Activated naive CD4-positive, alpha-beta T cell treated with anti-CD3 and anti-CD28 coated beads for 36 hours (primary cell): ENCODE measurements around the gene DLGAP4. TPM values are rescaled to one million over a fixed set of nuclear protein-coding genes. Genes with fewer than 3 reads are reported as not detected.
"Not testable (repeated sequence)": the region's sequence is repeated elsewhere in the genome, so short reads cannot be mapped to it uniquely, and the experiment has no call there.

ENCODE experiments used
- CTCF ChIA-PET: fragments of 350-600 bp; sonication (Branson Sonifier 250); formaldehyde crosslinking; loops from one replicate; lab custom pipeline; 2021; ENCODE audit warnings: antibody characterized with exemption; lab: Charles Lee
- DNase-seq: peaks from one replicate; pipeline ENCODE4 v3.0.0-alpha.2; 2020
- H3K27ac Mint-ChIP-seq: one replicate; pipeline ENCODE4 v1.8.0; 2021; ENCODE audit warnings: mild to moderate bottlenecking, mixed read lengths
- H3K27me3 Mint-ChIP-seq: one replicate; pipeline ENCODE4 v1.8.0; 2021; ENCODE audit warnings: low read depth, mixed read lengths
- H3K36me3 Mint-ChIP-seq: one replicate; pipeline ENCODE4 v1.8.0; 2021; ENCODE audit warnings: low read depth, mixed read lengths
- H3K4me1 Mint-ChIP-seq: one replicate; pipeline ENCODE4 v1.8.0; 2021; ENCODE audit warnings: low read depth, mixed read lengths
- H3K4me3 Mint-ChIP-seq: one replicate; pipeline ENCODE4 v1.8.0; 2021; ENCODE audit warnings: mild to moderate bottlenecking, moderate library complexity, mixed read lengths
- H3K9me3 Mint-ChIP-seq: one replicate; pipeline ENCODE4 v1.8.0; 2021; ENCODE audit warnings: mixed read lengths
- intact Hi-C: fragments of 100-400 bp; cut with micrococcal nuclease; formaldehyde crosslinking; loops from one replicate; pipeline ENCODE4 v1.15.1; 2023
- total RNA-seq, 2 experiments: library from RNA; stranded (reverse); gene quantifications; one replicate each; pipeline ENCODE4 v1.2.3, GENCODE V29; 2021

Gene DLGAP4
- total RNA-seq, 2 experiments from 2014 or later: 9.2 to 13.7 TPM

GRCh38 chr20:36467076-36467999 is 161.2 kb downstream of the DLGAP4 start:
- Mint-ChIP-seq H3K4me1 (peaks cover 78% of the 10 kb centered on the region), H3K4me3 (no peak overlapping the region), H3K9me3 (no peaks in the 10 kb centered on the region), H3K36me3 (no peaks in the 10 kb centered on the region), H3K27me3 (no peaks in the 10 kb centered on the region), H3K27ac (peak overlapping the region; percentile 20)
- peak; percentile 79 for DNase-seq
- intact Hi-C loops: loop anchor here (1.0 to 10.0 kb wide), 3 partner anchors 25 to 1323 kb away; partner anchors contain the start of gene EDEM2
- CTCF ChIA-PET: no interaction called here

GRCh38 chr20:36468149-36469000 is 162.2 kb downstream of the DLGAP4 start:
- no peak overlapping the region for H3K27ac Mint-ChIP-seq
- H3K9me3 Mint-ChIP-seq: no peaks in the 10 kb centered on the region
- no peaks in the 10 kb centered on the region for H3K36me3 Mint-ChIP-seq
- intact Hi-C loops: loop anchor here (10.0 kb wide), 1 partner anchor 1324 kb away; the partner anchor contains the start of gene EDEM2
- H3K4me3 Mint-ChIP-seq: no peak overlapping the region
- H3K4me1 Mint-ChIP-seq: peaks cover 77% of the 10 kb centered on the region
- no peaks in the 10 kb centered on the region for H3K27me3 Mint-ChIP-seq
- DNase-seq: no peak
- CTCF ChIA-PET: no interaction called here

- no peak for DNase-seq
- no peaks in the 10 kb centered on the region for H3K36me3 Mint-ChIP-seq
- no peaks in the 10 kb centered on the region for H3K27me3 Mint-ChIP-seq
- H3K4me3 Mint-ChIP-seq: no peak overlapping the region
- intact Hi-C loops: loop anchor here (10.0 kb wide), 1 partner anchor 1325 kb away; the partner anchor contains the start of gene EDEM2
- CTCF ChIA-PET: no interaction called here
- peaks cover 61% of the 10 kb centered on the region for H3K4me1 Mint-ChIP-seq
- H3K9me3 Mint-ChIP-seq: no peaks in the 10 kb centered on the region
- no peak overlapping the region for H3K27ac Mint-ChIP-seq
Measured at GRCh38 chr20:36469973-36470372, 163.8 kb downstream of the DLGAP4 start.

- Mint-ChIP-seq H3K27me3 (no peaks in the 10 kb centered on the region), H3K4me3 (peak overlapping the region; percentile 38), H3K9me3 (no peaks in the 10 kb centered on the region), H3K36me3 (no peaks in the 10 kb centered on the region), H3K27ac (peak overlapping the region; percentile 57), H3K4me1 (peaks cover 40% of the 10 kb centered on the region)
- CTCF ChIA-PET: interaction anchor here (0.6 to 2.7 kb wide), 7 partner anchors 8 to 458 kb away, joined by 3 to 7 read pairs (median 4); no protein-coding TSS in a partner anchor
- intact Hi-C loops: no loop called here
- DNase-seq: no peak
Measured at GRCh38 chr20:36471885-36472636, 165.9 kb downstream of the DLGAP4 start.

- intact Hi-C loops: loop anchor here (1.0 kb wide), 1 partner anchor 9 kb away; no protein-coding TSS in a partner anchor
- H3K27ac Mint-ChIP-seq: peak overlapping the region; percentile 46
- DNase-seq: peak; percentile 51
- no peaks in the 10 kb centered on the region for H3K27me3 Mint-ChIP-seq
- H3K4me3 Mint-ChIP-seq: peak overlapping the region; percentile 38
- no peaks in the 10 kb centered on the region for H3K9me3 Mint-ChIP-seq
- no peaks in the 10 kb centered on the region for H3K36me3 Mint-ChIP-seq
- CTCF ChIA-PET: interaction anchor here (0.6 to 2.7 kb wide), 7 partner anchors 8 to 457 kb away, joined by 3 to 7 read pairs (median 4); no protein-coding TSS in a partner anchor
- H3K4me1 Mint-ChIP-seq: peaks cover 34% of the 10 kb centered on the region
Measured at GRCh38 chr20:36472637-36473090, 166.5 kb downstream of the DLGAP4 start.

DNA sequence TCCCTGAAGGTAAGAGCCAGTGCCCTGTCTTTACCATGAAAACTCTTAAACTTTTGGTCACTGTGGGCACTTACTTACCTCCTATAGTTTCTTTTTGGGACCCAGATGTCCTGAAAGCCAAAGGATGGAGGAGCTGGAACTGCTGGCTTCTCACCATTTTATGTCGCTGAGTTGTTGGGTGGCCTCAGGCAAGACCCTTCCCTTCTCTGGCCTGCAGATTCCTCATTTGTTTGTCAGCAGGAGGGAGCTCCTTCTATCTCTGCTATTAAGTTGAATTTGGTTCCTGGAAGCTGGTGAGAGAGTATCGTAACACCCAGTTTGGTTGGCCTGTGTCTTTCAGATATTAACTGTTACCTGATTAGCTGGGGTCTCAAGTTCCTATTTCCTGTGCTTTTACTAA is 167.0 kb downstream of the DLGAP4 start:
- CTCF ChIA-PET: interaction anchor here (1.0 to 2.7 kb wide), 4 partner anchors 9 to 47 kb away, joined by 3 to 7 read pairs (median 4); no protein-coding TSS in a partner anchor
- intact Hi-C loops: loop anchor here (1.0 kb wide), 1 partner anchor 10 kb away; no protein-coding TSS in a partner anchor
- DNase-seq: no peak
- no peak overlapping the region for H3K4me3 Mint-ChIP-seq
- H3K27me3 Mint-ChIP-seq: no peaks in the 10 kb centered on the region
- peaks cover 33% of the 10 kb centered on the region for H3K4me1 Mint-ChIP-seq
- no peaks in the 10 kb centered on the region for H3K36me3 Mint-ChIP-seq
- H3K9me3 Mint-ChIP-seq: no peaks in the 10 kb centered on the region
- no peak overlapping the region for H3K27ac Mint-ChIP-seq

DNA sequence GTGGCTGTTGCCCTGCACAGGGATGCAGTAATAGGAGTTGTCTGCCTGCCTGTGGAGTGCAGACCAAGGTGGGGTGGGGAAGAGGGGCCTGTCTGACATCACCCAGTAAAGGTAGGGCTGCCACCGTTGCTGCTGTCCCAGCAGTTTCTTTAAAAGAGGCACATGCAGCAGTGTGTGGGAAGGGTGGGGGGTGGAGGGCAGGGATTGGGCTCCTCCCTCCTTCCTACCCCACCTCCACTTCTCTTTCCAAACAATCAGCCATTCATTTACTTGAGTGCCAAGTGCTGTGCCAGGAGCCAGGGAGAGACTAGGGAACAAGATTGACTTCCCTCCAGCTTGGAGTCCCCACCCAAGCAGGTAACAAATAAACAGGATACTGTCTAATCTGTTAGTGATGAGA is 168.4 kb downstream of the DLGAP4 start:
- H3K4me3 Mint-ChIP-seq: no peak overlapping the region

DNA sequence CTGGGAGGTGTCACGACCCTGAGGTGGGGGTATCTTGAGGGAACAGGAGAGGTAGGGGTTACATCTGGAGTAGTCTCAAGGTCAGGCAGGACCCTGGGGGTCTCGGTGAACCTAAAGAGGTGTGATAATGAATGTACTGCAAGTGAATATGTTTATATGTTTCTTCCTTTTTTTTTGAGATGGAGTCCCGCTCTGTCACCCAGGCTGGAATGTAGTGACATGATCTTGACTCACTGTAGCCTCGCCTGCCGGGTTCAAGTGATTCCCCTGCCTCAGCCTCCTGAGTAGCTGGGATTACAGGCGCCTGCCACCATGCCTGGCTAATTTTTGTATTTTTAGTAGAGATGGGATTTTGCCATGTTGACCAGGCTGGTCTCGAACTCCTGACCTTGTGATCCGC is 168.9 kb downstream of the DLGAP4 start:
- H3K27me3 Mint-ChIP-seq, H3K27ac Mint-ChIP-seq, H3K9me3 Mint-ChIP-seq, intact Hi-C loops, DNase-seq, H3K36me3 Mint-ChIP-seq, CTCF ChIA-PET, H3K4me3 Mint-ChIP-seq: not testable (repeated sequence)
- peaks cover 39% of the 10 kb centered on the region for H3K4me1 Mint-ChIP-seq

More for the DNA sequence above, 168.4 kb downstream of the DLGAP4 start:
- no peak for DNase-seq
- Mint-ChIP-seq H3K36me3 (no peaks in the 10 kb centered on the region), H3K27me3 (no peaks in the 10 kb centered on the region), H3K27ac (no peak overlapping the region), H3K4me1 (peaks cover 39% of the 10 kb centered on the region), H3K9me3 (no peaks in the 10 kb centered on the region)
- CTCF ChIA-PET: no interaction called here
- intact Hi-C loops: no loop called here

- CTCF ChIA-PET: interaction anchor here (0.8 kb wide), 1 partner anchor 266 kb away, joined by 3 read pairs; no protein-coding TSS in a partner anchor
- H3K4me1 Mint-ChIP-seq: peaks cover 30% of the 10 kb centered on the region
- H3K36me3 Mint-ChIP-seq: no peaks in the 10 kb centered on the region
- no peak overlapping the region for H3K4me3 Mint-ChIP-seq
- H3K27ac Mint-ChIP-seq: no peak overlapping the region
- intact Hi-C loops: no loop called here
- no peaks in the 10 kb centered on the region for H3K9me3 Mint-ChIP-seq
- no peak for DNase-seq
- no peaks in the 10 kb centered on the region for H3K27me3 Mint-ChIP-seq
Measured at GRCh38 chr20:36477475-36477874, 171.3 kb downstream of the DLGAP4 start.

DNA sequence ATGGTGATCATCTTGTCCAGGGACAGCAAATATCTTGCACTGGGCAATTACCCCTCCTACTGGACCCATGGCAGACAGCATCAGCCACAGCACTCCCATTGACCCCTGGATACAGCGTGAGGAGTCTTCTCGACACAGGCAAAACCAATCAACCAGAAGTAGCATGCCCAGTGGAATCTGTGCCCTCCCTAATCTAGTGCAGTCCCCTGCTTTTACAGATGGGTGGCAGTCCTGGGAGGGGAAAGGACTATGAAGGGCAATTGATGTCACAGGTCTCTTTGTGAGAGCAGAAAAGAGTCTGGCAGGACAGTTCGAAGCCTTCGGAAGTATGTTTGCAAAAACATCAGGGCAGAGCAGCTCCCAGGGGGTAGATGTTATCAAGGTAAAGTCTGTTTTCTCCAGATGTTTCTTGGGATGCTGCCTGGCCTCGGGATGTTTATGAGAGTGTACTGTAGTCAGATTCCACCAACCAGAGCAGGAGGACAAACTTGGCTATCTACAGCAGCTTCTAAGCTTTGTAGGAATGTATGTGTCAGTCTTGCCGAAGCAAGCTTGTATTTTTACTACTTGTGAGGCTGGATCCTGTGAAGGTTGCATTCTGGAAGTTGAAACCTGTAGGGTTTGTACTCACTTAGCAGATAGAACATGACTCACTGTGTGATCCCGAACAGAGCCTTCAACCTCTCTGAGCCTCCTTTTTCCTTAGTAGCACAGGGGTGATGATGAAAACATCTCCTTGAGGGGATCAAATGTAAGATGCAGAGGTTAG is 172.2 kb downstream of the DLGAP4 start:
- Mint-ChIP-seq H3K27me3 (no peaks in the 10 kb centered on the region), H3K4me3 (no peak overlapping the region), H3K4me1 (peaks cover 23% of the 10 kb centered on the region), H3K9me3 (no peaks in the 10 kb centered on the region), H3K27ac (no peak overlapping the region), H3K36me3 (no peaks in the 10 kb centered on the region)
- CTCF ChIA-PET: interaction anchor here (0.8 kb wide), 1 partner anchor 267 kb away, joined by 3 read pairs; no protein-coding TSS in a partner anchor
- intact Hi-C loops: no loop called here
- no peak for DNase-seq

- Mint-ChIP-seq H3K27me3 (no peaks in the 10 kb centered on the region), H3K4me1 (peaks cover 23% of the 10 kb centered on the region), H3K27ac (no peak overlapping the region), H3K4me3 (no peak overlapping the region), H3K9me3 (no peaks in the 10 kb centered on the region), H3K36me3 (no peaks in the 10 kb centered on the region)
- CTCF ChIA-PET: interaction anchor here (0.6 to 1.1 kb wide), 3 partner anchors 11 to 17 kb away, joined by 3 to 5 read pairs (median 3); no protein-coding TSS in a partner anchor
- intact Hi-C loops: no loop called here
- no peak for DNase-seq
Measured at GRCh38 chr20:36479938-36480337, 173.8 kb downstream of the DLGAP4 start.
